Heart right ventricle (tissue), 16 donors: ENCODE results near the gene LMO1. TPM values are rescaled to one million over a fixed set of nuclear protein-coding genes. Genes with fewer than 3 reads are reported as not detected.

Source experiments
- ATAC-seq, 8 donors: fragments of 200-7000 bp; cut with Tn5 transposase; one replicate each; pipeline ENCODE4 v1.9.1; 2020; ENCODE audit warnings: mild to moderate bottlenecking in 8 of 8, moderate library complexity in 8 of 8, moderate number of reproducible peaks in 1 of 8
- DNase-seq, 2 donors: peaks; one replicate each; pipeline ENCODE4 v3.0.0-alpha.2; 2020
- H3K27ac ChIP-seq, 10 donors: fragments of 200-600 bp; sonication (generic) in 2 of 10; one replicate each; pipeline versions ENCODE4 v1.5.0 to v1.8.0; 2020 to 2022; ENCODE audit warnings: mild to moderate bottlenecking in 3 of 10
- H3K27me3 ChIP-seq, 7 donors: fragments of 200-600 bp; one replicate each; pipeline ENCODE4 v1.8.0; 2021 to 2022; ENCODE audit warnings: mild to moderate bottlenecking in 2 of 7
- H3K36me3 ChIP-seq, 9 donors: fragments of 200-600 bp; sonication (generic) in 1 of 9; one replicate each; pipeline versions ENCODE4 v1.5.0 to v1.8.0; 2020 to 2022; ENCODE audit warnings: mild to moderate bottlenecking in 2 of 9
- H3K4me1 ChIP-seq, 9 donors: fragments of 200-600 bp; sonication (generic) in 1 of 9; one replicate each; pipeline versions ENCODE4 v1.5.0 to v1.8.0; 2020 to 2022; ENCODE audit warnings: mild to moderate bottlenecking in 4 of 9
- H3K4me3 ChIP-seq, 10 donors: fragments of 200-600 bp; sonication (generic) in 2 of 10; one replicate each; pipeline versions ENCODE4 v1.5.0 to v1.8.0; 2020 to 2022; ENCODE audit warnings: mild to moderate bottlenecking in 7 of 10, moderate library complexity in 2 of 10
- H3K9me3 ChIP-seq, 11 donors: fragments of 200-600 bp in 10 of 11; sonication (generic) in 2 of 11; one replicate each; pipeline versions ENCODE4 v1.5.0 to v1.8.0; 2013 to 2022; ENCODE audit warnings: mild to moderate bottlenecking in 2 of 11, control low read depth in 1 of 11, moderate library complexity in 1 of 11
- WGBS, 2 donors: extraction: QIAGEN DNeasy Blood & Tissue Kit; methylation state at CpG; one replicate each; pipeline ENCODE4 v1.1.7; 2013; ENCODE audit warnings: inconsistent platforms in 1 of 2; 5-methylcytosine and 5-hydroxymethylcytosine counted together
- intact Hi-C, 10 donors: fragments of 100-400 bp; cut with DNase I; formaldehyde crosslinking; loops; one replicate each; pipeline versions ENCODE4 v1.11.1 to v1.14.2; 2022
- polyA plus RNA-seq, 2 donors: library from polyadenylated mRNA; stranded (reverse); fragments of 200-250 nt; gene quantifications; one replicate each; pipeline ENCODE4 v1.2.3, GENCODE V29; 2013
- total RNA-seq, 10 donors: library from RNA; stranded (reverse); fragmentation: NEBNext Ultra II Directional in 3 of 10; extraction: Animal tissue kit (Norgen Biotek cat#: 25700) in 3 of 10; gene quantifications; one replicate each; pipeline versions ENCODE4 v1.2.1 to v1.2.4, GENCODE V29; 2021 to 2023
- TF ChIP-seq, protein P1 (sequence below), 9 donors: fragments of 200-600 bp; sonication (generic) in 2 of 9; IDR thresholded peaks; one replicate each; pipeline versions ENCODE4 v1.5.0 to v1.8.0; 2021 to 2022; ENCODE audit warnings: antibody characterized with exemption in 9 of 9, mild to moderate bottlenecking in 5 of 9, moderate library complexity in 1 of 9
- donor health status: Arrhythmogenic right ventricular cardiomyopathy.
- donor health status: ischemic (EF 13 %, LVEDD 7.1; RV severe dilation, severe dysfunction).
- donor health status: healthy with polysubstance abuse.
- donor health status: DM: no; HTN: yes; CAD: no.
- donor health status: DM: no; HTN: no; CAD: no.
- donor health status: ischemic (EF 25% LVEDD 6.9; RV normal size, moderate dysfunction).
- donor health status: ischemic (EF 25% LVEDD 5.7; RV mildly dilated, moderate dysfunction).
- donor health status: healthy.
- donor health status: DM: yes; HTN: yes; CAD: no.
- donor health status: Ischemic cardiomyopathy.
- donor health status: ischemic (EF 35%, LVEDD 5.7; RV mildly dilated, moderate dysfunction).
- donor health status: nonischemic (EF 11% LVEDD 7.7; RV severe dilation, severe dysfunction).
- donor health status: DM: yes; HTN: yes; CAD: no.
- donor health status: PGD.
- donor health status: ischemic (EF 29% LVEDD 5.4; RV normal size, mild dysfunction).
- donor health status: nonischemic (EF 23%, LVEDD 6.1; RV moderate dilation, normal function).

The LMO1 gene
- total and polyA plus RNA-seq, 12 donors, result 0.55 to 6.6 (median 2.4) TPM

DNA sequence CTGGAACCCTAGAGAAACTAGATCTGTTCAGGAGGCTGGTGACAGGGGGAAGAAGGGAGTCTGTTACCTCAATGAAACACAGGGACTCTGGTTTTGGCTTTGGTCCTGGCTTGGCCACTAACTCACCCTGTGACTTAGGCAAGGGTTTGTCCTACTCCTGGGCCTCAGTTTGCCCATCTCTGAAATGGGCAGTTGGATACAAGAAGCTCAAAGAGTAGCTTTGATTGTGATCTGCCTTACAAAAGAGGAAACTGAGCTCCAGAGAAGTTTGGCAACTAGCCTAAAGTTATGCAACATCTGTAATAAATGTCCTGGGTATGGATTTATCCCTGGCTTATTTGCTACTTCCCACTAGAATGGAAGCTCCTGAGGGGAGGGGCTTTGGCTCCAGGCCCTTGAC lies 24.0 kb upstream of the LMO1 start:
- Histone ChIP-seq H3K27me3 (peaks cover 0 to 15% (median 0%) of the 10 kb centered on the region in 7 donors), H3K9me3 (no peaks in the 10 kb centered on the region), H3K4me3 (no peak overlapping the region), H3K36me3 (no peaks in the 10 kb centered on the region), H3K4me1 (peaks cover 0 to 33% (median 22%) of the 10 kb centered on the region in 9 donors), H3K27ac (no peak overlapping the region)
- DNase-seq (no peak), ATAC-seq (no peak)
- intact Hi-C loops, result no loop called here
- TF ChIP-seq, protein P1, sequence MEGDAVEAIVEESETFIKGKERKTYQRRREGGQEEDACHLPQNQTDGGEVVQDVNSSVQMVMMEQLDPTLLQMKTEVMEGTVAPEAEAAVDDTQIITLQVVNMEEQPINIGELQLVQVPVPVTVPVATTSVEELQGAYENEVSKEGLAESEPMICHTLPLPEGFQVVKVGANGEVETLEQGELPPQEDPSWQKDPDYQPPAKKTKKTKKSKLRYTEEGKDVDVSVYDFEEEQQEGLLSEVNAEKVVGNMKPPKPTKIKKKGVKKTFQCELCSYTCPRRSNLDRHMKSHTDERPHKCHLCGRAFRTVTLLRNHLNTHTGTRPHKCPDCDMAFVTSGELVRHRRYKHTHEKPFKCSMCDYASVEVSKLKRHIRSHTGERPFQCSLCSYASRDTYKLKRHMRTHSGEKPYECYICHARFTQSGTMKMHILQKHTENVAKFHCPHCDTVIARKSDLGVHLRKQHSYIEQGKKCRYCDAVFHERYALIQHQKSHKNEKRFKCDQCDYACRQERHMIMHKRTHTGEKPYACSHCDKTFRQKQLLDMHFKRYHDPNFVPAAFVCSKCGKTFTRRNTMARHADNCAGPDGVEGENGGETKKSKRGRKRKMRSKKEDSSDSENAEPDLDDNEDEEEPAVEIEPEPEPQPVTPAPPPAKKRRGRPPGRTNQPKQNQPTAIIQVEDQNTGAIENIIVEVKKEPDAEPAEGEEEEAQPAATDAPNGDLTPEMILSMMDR (IDR thresholded peaks at IDR 0.05), result no peak

- H3K9me3 ChIP-seq, result no peaks in the 10 kb centered on the region
- ATAC-seq, result no peak
- no peak for DNase-seq
- H3K27ac ChIP-seq, result no peak overlapping the region
- intact Hi-C loops, result no loop called here
- TF ChIP-seq, protein P1 (IDR thresholded peaks at IDR 0.05), result no peak
- H3K27me3 ChIP-seq, result peaks cover 0 to 19% (median 0%) of the 10 kb centered on the region in 7 donors
- peaks cover 0 to 34% (median 22%) of the 10 kb centered on the region in 9 donors for H3K4me1 ChIP-seq
- no peak overlapping the region for H3K4me3 ChIP-seq
- WGBS, 2 donors, result 90 to 91% methylated on average over 5 of the region's 5 CpGs
- no peaks in the 10 kb centered on the region for H3K36me3 ChIP-seq
These were observed 23.6 kb upstream of the LMO1 start for GRCh38 chr11:8287297-8287696.

- TF ChIP-seq, protein P1 (IDR thresholded peaks at IDR 0.05), result no peak
- DNase-seq (no peak), ATAC-seq (no peak)
- intact Hi-C loops, result no loop called here
- H3K27me3 ChIP-seq, result peaks cover 0 to 20% (median 0%) of the 10 kb centered on the region in 7 donors
- peaks cover 0 to 34% (median 22%) of the 10 kb centered on the region in 9 donors for H3K4me1 ChIP-seq
- H3K36me3 ChIP-seq, result no peaks in the 10 kb centered on the region
- no peaks in the 10 kb centered on the region for H3K9me3 ChIP-seq
- no peak overlapping the region for H3K4me3 ChIP-seq
- WGBS, 2 donors, result 69 to 72% methylated on average over 2 of the region's 2 CpGs
- no peak overlapping the region for H3K27ac ChIP-seq
These were observed 23.2 kb upstream of the LMO1 start for GRCh38 chr11:8286886-8287285.

DNA sequence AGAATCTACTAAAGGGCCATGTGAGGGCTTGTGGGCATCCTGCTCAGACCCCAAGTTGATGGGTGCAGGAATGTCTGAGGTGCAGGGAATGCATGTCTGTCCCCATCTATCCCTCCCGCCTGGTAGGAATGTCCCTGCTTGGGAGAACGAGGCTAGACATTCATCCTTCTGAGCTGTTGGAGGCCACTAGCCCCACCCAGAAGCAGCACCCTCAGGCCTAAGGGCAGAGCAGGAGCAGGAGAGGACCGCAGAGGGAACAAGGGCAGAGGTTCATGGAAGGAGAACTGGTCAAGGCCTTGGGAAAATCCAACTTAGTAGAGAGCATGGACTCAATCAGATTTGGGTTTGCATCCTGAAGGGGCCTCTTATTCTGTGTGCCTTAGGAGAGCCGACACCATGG lies 22.1 kb upstream of the LMO1 start:
- intact Hi-C loops, result no loop called here
- ATAC-seq, result no peak
- 92 to 95% methylated on average over 4 of the region's 4 CpGs for WGBS, 2 donors

More for the DNA sequence above, 22.1 kb upstream of the LMO1 start:
- no peak overlapping the region for H3K27ac ChIP-seq
- TF ChIP-seq, protein P1 (IDR thresholded peaks at IDR 0.05), result no peak
- no peak for DNase-seq
- no peak overlapping the region for H3K4me3 ChIP-seq
- no peaks in the 10 kb centered on the region for H3K36me3 ChIP-seq
- H3K4me1 ChIP-seq, result peaks cover 0 to 34% (median 22%) of the 10 kb centered on the region in 9 donors
- H3K9me3 ChIP-seq, result peaks cover 0 to 6% (median 0%) of the 10 kb centered on the region in 11 donors
- peaks cover 0 to 20% (median 0%) of the 10 kb centered on the region in 7 donors for H3K27me3 ChIP-seq
